Iris pigment epithelial cell (primary cell): ENCODE measurements around the gene PYGB.
"Not testable (repeated sequence)": the region's sequence is repeated elsewhere in the genome, so short reads cannot be mapped to it uniquely, and the experiment has no call there.

Experiments
- DNase-seq: peaks from one replicate; pipeline ENCODE4 v3.0.0-alpha.2; 2011; ENCODE audit warnings: low read depth

Gene PYGB

DNA sequence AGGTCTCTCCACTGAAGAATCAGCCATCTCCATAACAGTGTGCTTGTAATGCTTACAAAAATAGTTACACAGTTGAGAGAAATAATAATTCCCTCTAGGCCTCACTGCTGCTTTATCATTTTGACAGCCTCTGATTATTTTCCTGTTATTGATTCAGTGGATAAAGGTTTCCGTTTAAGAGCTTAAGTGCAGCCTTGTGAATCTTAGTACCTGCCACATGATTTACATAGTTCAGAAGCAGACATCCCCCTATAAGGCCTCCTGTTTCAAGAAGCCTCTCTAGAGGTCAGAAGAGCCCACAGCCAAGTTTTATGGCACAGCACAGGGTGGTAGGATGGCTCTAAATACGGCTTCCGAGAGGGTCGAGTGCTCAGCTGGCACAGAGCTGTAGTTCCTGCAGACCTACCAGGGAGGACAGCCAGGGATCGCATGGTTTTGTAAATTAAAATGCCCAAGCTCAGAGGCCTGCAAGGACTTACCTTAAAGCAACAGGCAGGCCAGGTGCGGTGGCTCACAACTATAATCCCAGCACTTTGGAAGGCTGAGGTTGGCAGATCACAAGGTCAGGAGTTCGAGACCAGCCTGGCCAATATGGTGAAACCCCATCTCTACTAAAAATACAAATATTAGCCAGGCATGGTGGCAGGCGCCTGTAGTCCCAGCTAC lies 17.6 kb upstream of the PYGB start:
- no peak for DNase-seq

DNA sequence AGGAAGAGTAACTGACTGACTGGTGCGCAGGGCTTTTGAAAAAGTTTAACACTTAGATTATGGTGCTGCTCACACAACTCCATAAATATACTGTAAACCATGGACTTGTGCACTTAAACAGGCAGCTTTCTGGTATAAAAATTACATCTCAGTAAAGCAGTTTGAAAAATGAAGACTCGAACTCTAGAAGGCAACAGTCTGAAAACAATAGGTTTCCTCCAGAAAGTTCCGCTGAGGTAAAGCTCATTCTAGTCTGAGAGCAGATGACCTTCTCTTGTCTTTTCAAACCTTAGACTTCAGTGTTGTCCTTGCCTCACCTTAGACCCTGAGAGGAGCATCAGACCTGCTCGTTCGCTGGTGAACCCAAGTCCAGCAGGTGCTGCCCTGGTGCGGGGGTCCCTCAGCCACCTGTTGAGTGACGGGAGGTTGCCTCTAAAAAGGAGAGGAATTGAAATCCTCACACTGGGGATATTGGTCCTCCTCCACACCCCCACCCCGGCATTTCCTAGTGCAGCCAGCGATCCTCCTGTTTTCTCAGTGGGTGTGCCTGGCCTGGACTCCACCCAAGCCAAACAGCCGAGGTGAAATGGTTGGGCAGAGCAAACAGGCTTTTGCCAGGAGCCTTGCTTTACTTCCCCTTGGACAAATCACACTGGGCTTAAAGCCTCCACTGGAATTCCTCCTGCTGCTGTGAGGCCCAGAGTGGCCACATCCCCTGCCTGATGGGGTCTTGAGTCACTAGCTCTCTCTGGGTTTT lies 14.7 kb upstream of the PYGB start:
- peak; percentile 78 for DNase-seq

DNA sequence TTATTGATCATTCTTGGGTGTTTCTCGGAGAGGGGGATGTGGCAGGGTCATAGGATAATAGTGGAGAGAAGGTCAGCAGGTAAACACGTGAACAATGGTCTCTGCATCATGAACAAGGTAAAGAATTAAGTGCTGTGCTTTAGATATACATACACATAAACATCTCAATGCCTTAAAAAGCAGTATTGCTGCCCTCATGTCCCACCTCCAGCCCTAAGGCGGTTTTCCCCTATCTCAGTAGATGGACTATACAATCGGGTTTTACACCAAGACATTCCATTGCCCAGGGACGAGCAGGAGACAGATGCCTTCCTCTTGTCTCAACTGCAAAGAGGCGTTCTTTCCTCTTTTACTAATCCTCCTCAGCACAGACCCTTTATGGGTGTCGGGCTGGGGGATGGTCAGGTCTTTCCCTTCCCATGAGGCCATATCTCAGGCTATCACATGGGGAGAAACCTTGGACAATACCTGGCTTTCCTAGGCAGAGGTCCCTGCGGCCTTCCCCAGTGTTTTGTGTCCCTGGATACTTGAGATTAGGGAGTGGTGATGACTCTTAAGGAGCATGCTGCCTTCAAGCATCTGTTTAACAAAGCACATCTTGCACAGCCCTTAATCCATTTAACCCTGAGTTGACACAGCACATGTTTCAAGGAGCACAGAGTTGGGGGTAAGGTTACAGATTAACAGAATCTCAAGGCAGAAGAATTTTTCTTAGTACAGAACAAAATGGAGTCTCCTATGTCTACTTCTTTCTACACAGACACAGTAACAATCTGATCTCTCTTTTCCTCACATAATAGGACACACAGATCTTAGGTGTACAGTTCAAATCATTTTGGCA lies 13.7 kb upstream of the PYGB start:
- DNase-seq: not testable (repeated sequence)

DNA sequence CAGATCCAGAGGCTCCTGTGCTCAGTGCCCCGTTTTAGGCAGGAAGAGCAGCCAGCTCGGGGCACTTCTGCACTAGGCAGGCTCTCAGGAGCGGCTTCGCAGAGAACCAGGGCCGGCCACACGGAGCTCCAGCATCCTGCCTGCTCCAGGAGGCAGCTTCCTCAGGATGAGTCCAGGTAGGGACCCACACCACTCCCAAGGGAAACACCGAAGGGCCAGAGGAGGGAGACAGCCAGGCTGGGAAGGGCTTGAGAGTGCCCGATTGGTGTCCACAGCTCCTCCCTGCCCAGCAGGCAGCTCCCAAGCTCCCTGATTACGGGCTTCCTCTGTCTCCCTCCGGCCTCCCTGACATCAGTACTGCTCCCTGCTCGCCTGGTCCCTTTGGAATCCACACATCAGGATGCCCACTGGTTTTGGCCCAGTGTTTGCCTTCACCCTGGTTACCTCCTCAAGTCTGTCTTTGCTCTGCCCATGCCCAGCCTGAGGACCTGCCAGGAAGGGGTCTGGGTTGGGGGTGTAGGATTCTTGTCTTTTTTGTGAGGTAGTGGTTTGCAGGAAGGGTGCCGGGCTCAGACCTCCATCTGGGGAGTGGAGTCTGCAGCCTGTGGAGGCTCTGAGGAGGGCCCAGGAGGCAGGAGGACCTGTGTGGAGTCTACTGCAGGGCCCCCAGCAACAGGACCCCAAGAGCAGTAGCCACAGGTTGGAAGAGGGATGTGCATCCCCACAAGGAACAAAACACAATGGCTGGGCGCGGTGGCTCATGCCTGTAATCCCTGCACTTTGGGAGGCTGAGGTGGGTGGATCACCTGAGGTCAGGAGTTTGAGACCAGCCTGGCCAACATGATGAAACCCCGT lies 11.2 kb upstream of the PYGB start:
- DNase-seq: no peak

DNA sequence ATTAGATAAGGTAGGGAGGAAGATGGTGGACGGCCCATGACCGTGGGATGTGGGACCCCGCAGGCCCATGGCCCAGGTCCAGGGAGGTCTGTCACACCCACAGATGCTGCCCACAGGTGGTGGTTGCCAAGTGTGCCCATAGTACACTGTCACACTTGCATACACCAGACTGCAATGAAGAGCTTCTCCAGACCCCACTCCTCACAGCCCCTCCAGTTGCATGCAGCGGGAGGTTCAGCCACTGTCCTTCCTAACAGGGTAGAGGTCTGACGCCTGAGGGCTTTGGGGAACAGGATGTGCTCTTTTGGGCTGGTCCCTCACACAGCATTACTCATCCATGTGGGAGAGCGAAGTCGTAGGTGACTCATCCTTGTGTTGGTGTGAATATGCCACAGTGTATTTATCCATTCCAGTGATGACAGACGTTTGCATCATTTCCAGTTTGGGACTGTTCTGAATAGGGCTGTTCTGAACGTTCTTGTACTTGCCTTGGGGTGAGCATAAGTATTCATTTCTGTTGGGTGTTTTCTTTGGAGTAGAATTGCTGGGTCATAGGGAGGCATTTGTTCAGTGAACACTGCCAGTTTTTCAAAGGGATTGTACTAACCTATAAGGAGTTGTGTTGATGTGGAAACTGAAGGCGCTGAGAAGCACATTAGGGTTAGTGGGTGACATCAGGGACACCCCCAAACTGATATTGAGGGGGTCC lies 10.1 kb upstream of the PYGB start:
- DNase-seq: peak; percentile 100

DNA sequence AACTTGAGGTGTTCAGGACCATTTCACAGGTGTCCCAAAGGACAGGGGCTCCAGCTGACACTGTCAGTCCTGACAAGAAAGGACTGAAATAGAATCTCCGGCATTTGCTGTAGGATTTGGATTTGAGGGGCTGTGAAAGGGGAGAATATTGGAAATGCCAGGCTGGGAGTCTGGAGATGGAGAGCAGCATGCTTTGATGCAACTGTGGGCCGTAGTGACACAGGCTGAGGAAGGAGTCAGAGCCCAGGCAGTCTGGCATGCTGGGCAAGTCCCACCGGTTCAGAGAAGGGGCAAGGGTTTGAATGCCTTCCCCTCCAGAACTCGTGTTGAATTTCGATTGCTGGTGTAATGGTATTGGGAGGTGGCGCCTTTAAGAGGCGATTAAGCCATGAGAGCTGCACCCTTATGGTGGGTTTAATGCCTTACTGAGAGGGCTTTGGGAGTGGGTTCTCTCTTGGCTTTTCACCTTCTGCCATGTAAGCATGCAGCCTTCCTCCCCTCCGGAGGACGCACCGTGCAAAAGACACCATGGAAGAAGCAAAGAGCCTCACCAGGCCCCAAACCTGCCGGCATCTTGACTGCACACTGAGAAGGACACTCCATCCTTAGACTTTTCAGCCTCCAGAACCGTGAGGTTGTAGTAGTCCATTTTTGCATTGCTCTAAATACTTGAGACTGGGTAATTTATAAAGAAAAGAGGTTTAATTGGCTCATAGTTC lies 9.4 kb upstream of the PYGB start:
- peak; percentile 83 for DNase-seq

DNA sequence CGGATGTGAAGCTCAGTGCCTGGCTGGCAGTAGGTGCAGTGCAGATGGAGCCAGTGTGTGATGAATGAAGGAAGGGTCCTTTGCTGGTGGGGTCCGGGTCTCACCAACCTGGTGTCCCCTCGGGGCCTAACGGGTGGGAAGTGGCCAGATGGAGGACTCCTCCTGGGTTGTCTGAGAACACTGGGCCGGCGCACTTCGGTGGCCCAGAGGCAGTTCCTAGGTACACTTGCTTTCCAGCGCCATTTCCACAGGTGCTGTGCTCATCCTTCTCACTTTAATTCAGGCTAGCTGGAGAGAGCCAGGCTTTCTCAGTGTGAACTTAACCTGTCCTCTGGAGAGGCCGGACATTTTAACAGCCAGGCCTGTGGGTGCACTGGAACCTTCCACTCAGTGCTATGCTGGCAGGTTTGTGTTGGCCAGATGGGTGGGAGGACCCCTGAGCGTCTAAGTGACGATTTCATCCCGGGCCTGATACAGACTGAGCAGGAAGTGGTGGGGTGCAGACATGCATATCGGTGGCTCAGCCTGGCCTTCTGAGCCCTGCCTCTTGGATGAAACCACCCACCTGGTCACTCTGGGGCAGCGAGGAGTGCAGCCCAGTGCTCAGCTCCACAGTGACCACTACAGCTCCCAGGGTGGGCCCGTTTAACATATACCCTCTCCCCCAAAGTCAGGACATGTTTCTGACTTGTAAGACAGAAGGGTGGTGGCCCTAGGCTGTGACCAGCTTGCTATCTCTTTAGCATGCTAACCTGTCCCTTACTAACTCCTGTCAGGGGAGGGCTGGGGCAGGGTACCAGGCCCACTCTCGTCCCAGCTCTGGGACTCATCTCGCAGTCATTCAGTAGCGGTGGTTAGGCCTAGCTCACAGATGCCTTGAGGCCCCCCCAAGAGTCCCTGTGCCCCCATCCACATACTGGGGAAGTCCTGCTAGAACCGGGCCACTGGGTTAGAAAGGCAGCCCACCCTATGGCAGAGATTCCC lies 8.2 kb upstream of the PYGB start:
- DNase-seq: no peak

DNA sequence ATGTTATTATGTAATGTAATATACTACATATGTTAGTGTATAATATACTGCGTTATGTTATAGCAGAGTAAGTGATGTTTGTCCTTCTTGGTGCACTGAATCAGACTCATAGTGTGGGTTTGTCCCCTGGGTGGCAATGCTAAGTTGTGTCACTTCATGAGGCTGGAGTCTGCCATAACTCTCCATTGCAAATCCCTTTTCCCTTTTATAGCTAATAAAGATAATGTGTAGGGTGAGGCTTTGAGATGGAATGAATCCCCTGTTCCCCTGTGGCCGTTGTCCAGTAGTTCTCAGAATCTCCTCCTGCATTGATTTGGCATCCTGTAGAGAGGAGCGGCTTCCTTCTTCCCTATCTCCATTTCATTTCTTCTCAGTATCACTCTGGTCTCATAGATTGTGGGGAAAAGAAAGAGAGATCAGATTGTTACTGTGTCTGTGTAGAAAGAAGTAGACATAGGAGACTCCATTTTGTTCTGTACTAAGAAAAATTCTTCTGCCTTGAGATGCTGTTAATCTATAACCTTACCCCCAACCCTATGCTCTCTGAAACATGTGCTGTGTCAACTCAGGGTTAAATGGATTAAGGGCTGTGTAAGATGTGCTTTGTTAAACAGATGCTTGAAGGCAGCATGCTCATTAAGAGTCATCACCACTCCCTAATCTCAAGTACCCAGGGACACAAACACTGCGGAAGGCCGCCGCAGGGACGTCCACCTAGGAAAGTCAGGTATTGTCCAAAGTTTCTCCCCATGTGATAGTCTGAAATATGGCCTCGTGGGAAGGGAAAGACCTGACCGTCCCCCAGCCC lies 6.8 kb upstream of the PYGB start:
- not testable (repeated sequence) for DNase-seq

DNA sequence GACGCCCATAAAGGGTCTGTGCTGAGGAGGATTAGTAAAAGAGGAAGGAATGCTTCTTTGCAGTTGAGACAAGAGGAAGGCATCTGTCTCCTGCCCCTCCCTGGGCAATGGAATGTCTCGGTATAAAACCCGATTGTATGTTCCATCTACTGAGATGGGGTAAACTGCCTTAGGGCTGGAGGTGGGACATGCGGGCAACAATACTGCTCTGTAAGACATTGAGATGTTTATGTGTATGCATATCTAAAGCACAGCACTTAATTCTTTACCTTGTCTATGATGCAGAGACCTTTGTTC lies 6.3 kb upstream of the PYGB start:
- DNase-seq: not testable (repeated sequence)

DNA sequence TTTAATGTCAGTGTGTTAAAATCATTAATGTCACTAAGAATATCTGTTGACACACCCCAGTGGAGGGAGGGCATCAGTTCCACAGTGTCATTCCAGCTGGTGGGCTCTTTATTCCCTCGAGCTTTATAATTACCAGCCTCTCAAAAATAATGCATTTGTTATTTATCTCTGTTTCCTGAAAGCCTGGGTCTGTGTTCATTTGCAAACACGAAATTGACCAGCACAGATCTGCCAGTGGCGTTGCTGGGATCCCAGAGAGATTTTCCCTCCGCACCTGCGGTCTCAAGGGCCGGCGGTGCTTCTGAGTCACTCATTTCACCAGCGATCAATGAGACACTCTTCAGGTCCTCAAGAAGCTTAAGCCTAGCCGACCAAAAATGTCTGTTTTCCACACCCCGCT lies 5.7 kb upstream of the PYGB start:
- no peak for DNase-seq

DNA sequence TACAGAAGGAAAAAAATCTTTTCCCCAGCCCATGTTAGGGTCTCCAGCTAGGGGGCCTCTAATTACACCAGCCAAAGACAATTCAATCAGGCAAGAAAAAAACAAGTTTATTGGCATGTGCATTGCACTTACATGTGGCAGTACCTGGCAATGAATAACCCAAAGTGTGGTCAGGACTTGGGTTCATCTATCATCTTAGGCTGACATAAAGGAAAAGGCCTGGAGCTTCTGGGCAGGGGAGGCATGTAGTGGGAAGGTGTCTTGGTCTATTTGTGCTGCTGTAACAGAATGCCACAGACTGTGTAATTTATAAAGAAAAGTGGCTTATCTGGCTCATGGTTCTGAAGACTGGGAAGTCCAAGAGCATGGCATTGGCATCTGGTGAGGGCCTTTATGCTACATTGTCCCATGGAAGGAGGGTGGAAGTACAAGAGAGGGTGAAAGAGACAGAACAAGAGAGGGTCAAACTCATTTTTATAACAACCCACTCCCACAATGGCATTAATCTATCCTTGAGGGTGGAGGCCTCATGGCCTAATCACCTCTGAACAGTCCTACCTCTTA lies 4.4 kb upstream of the PYGB start:
- DNase-seq: no peak

DNA sequence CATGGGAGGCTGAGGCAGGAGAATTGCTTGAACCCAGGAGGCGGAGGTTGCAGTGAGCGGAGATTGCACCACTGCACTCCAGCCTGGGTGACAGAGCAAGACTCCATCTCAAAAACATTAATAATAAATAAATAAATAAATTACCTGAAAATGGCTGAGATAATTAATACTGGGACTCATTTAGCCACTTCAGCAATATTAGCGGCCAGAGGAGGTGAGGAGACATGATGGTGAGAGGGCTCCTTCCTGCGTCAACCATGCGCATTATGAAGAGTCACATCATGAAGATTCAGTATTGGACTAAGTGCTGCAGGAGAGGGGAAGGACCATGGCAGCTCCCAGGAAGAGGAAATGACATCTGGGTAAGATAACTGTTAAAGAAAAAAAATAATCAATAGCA lies 2.9 kb upstream of the PYGB start:
- no peak for DNase-seq

DNA sequence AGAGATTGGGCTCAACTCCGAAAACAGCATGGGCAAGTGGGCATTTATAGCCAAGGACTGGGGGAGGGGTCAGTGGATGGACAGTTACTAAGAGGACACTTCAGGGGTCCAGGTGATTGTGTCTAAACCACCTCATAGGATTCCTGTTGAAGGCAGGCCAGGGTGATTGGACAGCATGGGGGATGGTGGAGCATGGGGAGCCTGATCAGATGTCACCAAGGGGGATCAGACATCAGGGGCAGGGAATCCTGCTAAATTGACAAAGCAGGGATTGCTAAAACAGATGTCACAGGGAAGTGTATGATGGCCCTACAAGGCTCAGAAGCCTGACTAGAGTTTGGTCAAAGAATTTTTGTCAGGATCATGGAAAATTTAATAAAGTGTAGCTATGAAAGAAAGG lies 2.4 kb upstream of the PYGB start:
- DNase-seq: no peak

DNA sequence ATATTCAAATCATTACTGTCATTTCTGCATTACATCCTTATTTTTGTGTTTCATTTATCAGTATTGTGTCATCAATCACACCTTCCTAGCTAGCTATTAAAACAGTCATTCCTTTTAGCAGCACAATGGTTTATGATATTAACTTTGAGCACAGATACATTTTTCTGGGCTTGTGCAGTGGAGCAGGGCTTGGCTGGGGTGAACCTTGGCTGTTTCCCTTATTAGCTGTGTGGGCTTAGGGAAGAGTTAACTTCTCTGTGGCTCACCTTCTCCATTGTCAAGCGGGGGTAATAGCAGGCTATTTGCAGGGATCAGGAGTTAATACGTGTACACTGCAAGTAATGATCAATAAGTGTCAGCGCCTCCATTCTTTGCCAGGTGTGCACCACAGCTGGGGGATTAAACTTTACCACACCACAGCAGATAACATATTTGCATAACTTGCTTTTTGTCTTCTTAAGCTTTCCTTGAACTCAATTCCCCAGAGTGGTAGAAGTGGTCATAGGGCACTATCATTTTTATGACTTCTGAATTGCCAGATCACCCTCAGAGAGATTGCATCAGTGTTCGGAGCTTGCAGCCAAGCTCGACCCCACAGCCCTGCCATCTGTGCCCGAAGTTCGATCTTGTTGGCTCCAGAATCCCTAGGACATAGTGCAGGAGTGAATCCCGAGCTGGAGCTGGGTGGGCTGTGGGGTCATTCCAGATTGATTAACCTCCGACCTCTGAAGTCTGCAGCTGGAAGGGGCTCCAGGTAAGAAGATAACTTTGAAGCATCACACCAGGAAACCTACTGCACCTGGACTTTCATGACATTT lies 1.5 kb upstream of the PYGB start:
- no peak for DNase-seq

DNA sequence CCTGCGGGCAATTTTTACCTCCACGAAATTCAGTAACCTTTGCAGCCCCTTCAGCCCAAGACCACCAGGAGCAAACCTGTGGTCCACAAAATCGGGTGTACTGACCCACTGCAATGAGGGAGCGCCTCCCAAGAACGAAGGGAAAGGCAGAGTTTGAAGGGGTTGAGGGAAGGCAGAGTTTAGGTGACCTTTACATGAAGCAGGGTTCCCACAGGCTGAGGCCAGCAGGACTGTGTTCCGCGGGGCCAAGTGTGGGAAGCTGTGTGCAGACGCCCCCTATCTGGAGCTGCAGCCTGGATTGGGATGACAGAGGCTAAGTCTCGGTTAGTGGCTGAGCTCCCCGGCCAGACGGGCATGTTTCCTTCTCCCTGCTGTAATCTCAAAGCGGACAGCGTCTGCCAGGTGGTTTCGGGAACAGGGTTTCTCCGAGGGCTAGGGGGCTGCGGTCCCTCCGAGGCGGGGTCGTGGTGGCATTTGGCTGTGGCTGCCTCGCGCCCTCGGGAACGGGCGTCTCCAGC lies 826 bp upstream of the PYGB start:
- DNase-seq: peak; percentile 73

DNA sequence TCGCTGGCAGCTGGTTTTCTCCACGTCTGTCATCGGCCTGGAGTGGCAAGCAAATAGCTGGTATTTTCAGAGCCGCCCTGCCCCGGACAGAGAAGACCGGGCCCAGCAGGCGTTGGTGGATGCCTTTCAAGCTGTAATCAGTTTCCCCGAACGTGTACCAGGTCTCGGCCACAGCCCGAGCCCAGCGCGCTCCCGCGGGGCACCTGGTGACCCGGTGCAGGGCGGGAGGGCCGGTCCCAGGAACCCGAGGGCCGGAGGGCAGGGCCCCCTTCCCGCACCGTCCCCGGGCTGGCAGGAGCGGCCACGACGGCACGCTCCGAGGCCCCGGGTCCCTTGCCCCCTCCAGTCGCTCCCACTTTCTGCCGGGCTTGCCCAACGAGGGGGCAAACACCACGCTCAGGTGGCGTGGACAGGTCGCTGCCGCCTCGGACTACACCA lies 348 bp upstream of the PYGB start:
- DNase-seq: no peak

DNA sequence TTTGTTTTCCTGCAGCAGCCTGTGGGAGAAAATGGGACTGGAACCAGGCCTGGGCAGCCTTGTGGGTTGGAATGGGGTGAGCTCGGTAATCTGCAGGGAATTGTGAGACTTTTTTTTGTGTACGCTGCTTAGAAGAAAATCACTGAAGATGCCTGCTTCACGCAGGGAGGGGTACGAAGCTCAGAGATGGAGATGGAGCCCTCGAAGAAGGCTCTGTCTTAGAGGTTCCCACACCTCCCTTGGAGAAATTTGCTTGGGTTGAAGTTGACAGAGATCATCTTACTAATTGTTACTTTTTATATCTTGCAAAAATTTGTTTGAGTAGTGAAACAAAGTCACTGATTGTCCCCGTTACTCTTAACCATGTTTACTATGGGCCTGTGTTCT lies 894 bp downstream of the PYGB start:
- no peak for DNase-seq
